Measurements from ENCODE around the gene NAPA.
A peak's percentile ranks its signal among the peaks of the same experiment; 100 is the strongest.

Gene NAPA

GRCh38 chr19:47529018-47529742 is 14.3 kb upstream of the NAPA start:
- peak; percentile 9 for FAIRE-seq
- no peak for DNase-seq (ENCODE audit: insufficient read length, low spot score)
- TF ChIP-seq SPI1 (IDR thresholded peaks at IDR 0.05; ENCODE audit: low read depth, low read length) (no peak), POLR2AphosphoS5 (IDR thresholded peaks at IDR 0.05; ENCODE audit: low read depth, low read length) (no peak), PAX5 (IDR thresholded peaks at IDR 0.05; ENCODE audit: insufficient read depth, low read length, severe bottlenecking) (no peak), POU2F2 (IDR thresholded peaks at IDR 0.05; ENCODE audit: low read depth, low read length) (no peak), TAF1 (IDR thresholded peaks at IDR 0.05; ENCODE audit: low read depth, low read length) (no peak), POLR2A (IDR thresholded peaks at IDR 0.05; ENCODE audit: low read depth, low read length) (no peak)

GRCh38 chr19:47526798-47527197 is 11.9 kb upstream of the NAPA start:
- no peak for FAIRE-seq
- TF ChIP-seq TAF1 (IDR thresholded peaks at IDR 0.05; ENCODE audit: low read depth, low read length) (no peak), POLR2A (IDR thresholded peaks at IDR 0.05; ENCODE audit: low read depth, low read length) (no peak), SPI1 (IDR thresholded peaks at IDR 0.05; ENCODE audit: low read depth, low read length) (no peak), POLR2AphosphoS5 (IDR thresholded peaks at IDR 0.05; ENCODE audit: low read depth, low read length) (no peak), PAX5 (IDR thresholded peaks at IDR 0.05; ENCODE audit: insufficient read depth, low read length, severe bottlenecking) (no peak), POU2F2 (IDR thresholded peaks at IDR 0.05; ENCODE audit: low read depth, low read length) (no peak)
- no peak for DNase-seq (ENCODE audit: insufficient read length, low spot score)

- DNase-seq (ENCODE audit: insufficient read length, low spot score) (no peak), FAIRE-seq (no peak)
- TF ChIP-seq PAX5 (IDR thresholded peaks at IDR 0.05; ENCODE audit: insufficient read depth, low read length, severe bottlenecking), result no peak
- TF ChIP-seq POU2F2 (IDR thresholded peaks at IDR 0.05; ENCODE audit: low read depth, low read length), result no peak
- no peak for TF ChIP-seq POLR2AphosphoS5 (IDR thresholded peaks at IDR 0.05; ENCODE audit: low read depth, low read length)
- no peak for TF ChIP-seq SPI1 (IDR thresholded peaks at IDR 0.05; ENCODE audit: low read depth, low read length)
- no peak for TF ChIP-seq TAF1 (IDR thresholded peaks at IDR 0.05; ENCODE audit: low read depth, low read length)
- TF ChIP-seq POLR2A (IDR thresholded peaks at IDR 0.05; ENCODE audit: low read depth, low read length), result no peak
Observed at GRCh38 chr19:47523473-47523872, 8.6 kb upstream of the NAPA start.

GRCh38 chr19:47521473-47522180 is 6.8 kb upstream of the NAPA start:
- no peak for DNase-seq (ENCODE audit: insufficient read length, low spot score)
- FAIRE-seq, result no peak
- TF ChIP-seq POLR2A (IDR thresholded peaks at IDR 0.05; ENCODE audit: low read depth, low read length) (no peak), PAX5 (IDR thresholded peaks at IDR 0.05; ENCODE audit: insufficient read depth, low read length, severe bottlenecking) (no peak), POU2F2 (IDR thresholded peaks at IDR 0.05; ENCODE audit: low read depth, low read length) (no peak), SPI1 (IDR thresholded peaks at IDR 0.05; ENCODE audit: low read depth, low read length) (no peak), POLR2AphosphoS5 (IDR thresholded peaks at IDR 0.05; ENCODE audit: low read depth, low read length) (no peak), TAF1 (IDR thresholded peaks at IDR 0.05; ENCODE audit: low read depth, low read length) (no peak)

GRCh38 chr19:47520839-47521238 is 6.0 kb upstream of the NAPA start:
- TF ChIP-seq SPI1 (IDR thresholded peaks at IDR 0.05; ENCODE audit: low read depth, low read length) (no peak), POLR2A (IDR thresholded peaks at IDR 0.05; ENCODE audit: low read depth, low read length) (no peak), POU2F2 (IDR thresholded peaks at IDR 0.05; ENCODE audit: low read depth, low read length) (no peak)
- DNase-seq (ENCODE audit: insufficient read length, low spot score), result no peak
- no peak for FAIRE-seq

- DNase-seq (ENCODE audit: insufficient read length, low spot score) (no peak), FAIRE-seq (no peak)
- TF ChIP-seq POU2F2 (IDR thresholded peaks at IDR 0.05; ENCODE audit: low read depth, low read length) (no peak), POLR2A (IDR thresholded peaks at IDR 0.05; ENCODE audit: low read depth, low read length) (no peak), TAF1 (IDR thresholded peaks at IDR 0.05; ENCODE audit: low read depth, low read length) (no peak), POLR2AphosphoS5 (IDR thresholded peaks at IDR 0.05; ENCODE audit: low read depth, low read length) (no peak)
Observed at GRCh38 chr19:47520343-47520806, 5.5 kb upstream of the NAPA start.

GRCh38 chr19:47518854-47519253 is 4.0 kb upstream of the NAPA start:
- DNase-seq (ENCODE audit: insufficient read length, low spot score) (no peak), FAIRE-seq (no peak)
- TF ChIP-seq SPI1 (IDR thresholded peaks at IDR 0.05; ENCODE audit: low read depth, low read length), result no peak
- no peak for TF ChIP-seq POU2F2 (IDR thresholded peaks at IDR 0.05; ENCODE audit: low read depth, low read length)
- no peak for TF ChIP-seq TAF1 (IDR thresholded peaks at IDR 0.05; ENCODE audit: low read depth, low read length)
- no peak for TF ChIP-seq PAX5 (IDR thresholded peaks at IDR 0.05; ENCODE audit: insufficient read depth, low read length, severe bottlenecking)
- TF ChIP-seq POLR2AphosphoS5 (IDR thresholded peaks at IDR 0.05; ENCODE audit: low read depth, low read length), result no peak
- no peak for TF ChIP-seq POLR2A (IDR thresholded peaks at IDR 0.05; ENCODE audit: low read depth, low read length)

GRCh38 chr19:47518139-47518538 is 3.3 kb upstream of the NAPA start:
- FAIRE-seq, result peak; percentile 92
- peak; percentile 58; the same call in 1 of the 2 replicates for TF ChIP-seq POLR2AphosphoS5 (IDR thresholded peaks at IDR 0.05; ENCODE audit: low read depth, low read length)
- peak; percentile 96 for TF ChIP-seq POU2F2 (IDR thresholded peaks at IDR 0.05; ENCODE audit: low read depth, low read length)
- peak; percentile 17 for TF ChIP-seq PAX5 (IDR thresholded peaks at IDR 0.05; ENCODE audit: insufficient read depth, low read length, severe bottlenecking)
- TF ChIP-seq SPI1 (IDR thresholded peaks at IDR 0.05; ENCODE audit: low read depth, low read length), result 0 out of 2 replicates have a peak, but pooled peaks have one; percentile 15
- TF ChIP-seq POLR2A (IDR thresholded peaks at IDR 0.05; ENCODE audit: low read depth, low read length), result no peak
- no peak for TF ChIP-seq TAF1 (IDR thresholded peaks at IDR 0.05; ENCODE audit: low read depth, low read length)
- no peak for DNase-seq (ENCODE audit: insufficient read length, low spot score)

GRCh38 chr19:47514151-47514868 is 553 bp downstream of the NAPA start:
- no peak for DNase-seq (ENCODE audit: insufficient read length, low spot score)
- FAIRE-seq, result no peak
- TF ChIP-seq PAX5 (IDR thresholded peaks at IDR 0.05; ENCODE audit: insufficient read depth, low read length, severe bottlenecking), result no peak
- TF ChIP-seq POLR2AphosphoS5 (IDR thresholded peaks at IDR 0.05; ENCODE audit: low read depth, low read length), result no peak
- no peak for TF ChIP-seq POU2F2 (IDR thresholded peaks at IDR 0.05; ENCODE audit: low read depth, low read length)
- no peak for TF ChIP-seq POLR2A (IDR thresholded peaks at IDR 0.05; ENCODE audit: low read depth, low read length)
- TF ChIP-seq SPI1 (IDR thresholded peaks at IDR 0.05; ENCODE audit: low read depth, low read length), result no peak
- TF ChIP-seq TAF1 (IDR thresholded peaks at IDR 0.05; ENCODE audit: low read depth, low read length), result no peak
